NCI-H2107 (cell line): ENCODE data around the gene PSME3.
"Not testable (repeated sequence)": the region's sequence is repeated elsewhere in the genome, so short reads cannot be mapped to it uniquely, and the experiment has no call there.

Source experiments
- DNase-seq: peaks from one replicate; lab custom pipeline; 2025; lab: John Stamatoyannopoulos, UW

PSME3 gene

GRCh38 chr17:42851371-42852240, 18.4 kb downstream of the PSME3 start:
- not testable (repeated sequence) for DNase-seq

- DNase-seq = no peak
Observed at GRCh38 chr17:42852351-42852750, 19.2 kb downstream of the PSME3 start.

GRCh38 chr17:42853004-42853403, 19.8 kb downstream of the PSME3 start:
- DNase-seq = no peak

GRCh38 chr17:42853597-42853967, 20.4 kb downstream of the PSME3 start:
- DNase-seq = no peak

GRCh38 chr17:42853968-42854790, 21.0 kb downstream of the PSME3 start:
- no peak for DNase-seq

GRCh38 chr17:42855048-42855596, 21.9 kb downstream of the PSME3 start:
- no peak for DNase-seq

- DNase-seq = not testable (repeated sequence)
Observed at GRCh38 chr17:42856093-42856492, 22.9 kb downstream of the PSME3 start.

GRCh38 chr17:42856516-42856915, 23.3 kb downstream of the PSME3 start:
- not testable (repeated sequence) for DNase-seq

GRCh38 chr17:42857389-42857788, 24.2 kb downstream of the PSME3 start:
- no peak for DNase-seq

GRCh38 chr17:42865638-42866094, 32.5 kb downstream of the PSME3 start:
- no peak for DNase-seq

GRCh38 chr17:42866216-42866615, 33.0 kb downstream of the PSME3 start:
- DNase-seq = no peak

- DNase-seq = no peak
Observed at GRCh38 chr17:42866631-42867575, 33.7 kb downstream of the PSME3 start.

- not testable (repeated sequence) for DNase-seq
Observed at GRCh38 chr17:42867694-42868261, 34.6 kb downstream of the PSME3 start.

- no peak for DNase-seq
Observed at GRCh38 chr17:42868338-42868737, 35.1 kb downstream of the PSME3 start.

- no peak for DNase-seq
Observed at GRCh38 chr17:42871647-42872046, 38.5 kb downstream of the PSME3 start.

GRCh38 chr17:42872251-42872965, 39.2 kb downstream of the PSME3 start:
- DNase-seq = no peak

- DNase-seq = no peak
Observed at GRCh38 chr17:42873315-42873714, 40.1 kb downstream of the PSME3 start.

- not testable (repeated sequence) for DNase-seq
Observed at GRCh38 chr17:42873932-42874695, 40.9 kb downstream of the PSME3 start.

- no peak for DNase-seq
Observed at GRCh38 chr17:42877037-42877436, 43.8 kb downstream of the PSME3 start.
